HG02885 (cell line): ENCODE results near the gene CXCL1.

Source experiments
- ATAC-seq: cut with Tn5 transposase; IDR thresholded peaks from one replicate; pipeline ENCODE4 v1.9.1; 2021; ENCODE audit warnings: mild to moderate bottlenecking; ENCODE audit not compliant: unreplicated experiment, poor library complexity

CXCL1 gene

GRCh38 chr4:73869130-73870055 lies at the start of gene CXCL1:
TSS of gene CXCL1 (plus strand) at chr4:73869393. CDS start at chr4:73869471, 78 bp downstream.
- no peak for ATAC-seq

GRCh38 chr4:73821325-73821724 lies 47.9 kb upstream of the CXCL1 start:
- no peak for ATAC-seq

- no peak for ATAC-seq
Observed at GRCh38 chr4:73822389-73822788, 46.8 kb upstream of the CXCL1 start.

GRCh38 chr4:73822812-73823504 lies 46.2 kb upstream of the CXCL1 start:
- ATAC-seq: no peak

GRCh38 chr4:73823760-73824159 lies 45.4 kb upstream of the CXCL1 start:
- no peak for ATAC-seq

- ATAC-seq: no peak
Observed at GRCh38 chr4:73828956-73829355, 40.2 kb upstream of the CXCL1 start.

- ATAC-seq: no peak
Observed at GRCh38 chr4:73831569-73831968, 37.6 kb upstream of the CXCL1 start.

- no peak for ATAC-seq
Observed at GRCh38 chr4:73832651-73833237, 36.4 kb upstream of the CXCL1 start.

- no peak for ATAC-seq
Observed at GRCh38 chr4:73836373-73837279, 32.6 kb upstream of the CXCL1 start, which contains the start of gene CXCL6. TSS of gene CXCL6 (plus strand) at chr4:73836678. CDS start at chr4:73836751, 73 bp downstream.

- no peak for ATAC-seq
Observed at GRCh38 chr4:73839071-73839470, 30.1 kb upstream of the CXCL1 start.

- no peak for ATAC-seq
Observed at GRCh38 chr4:73839715-73840114, 29.5 kb upstream of the CXCL1 start.

- ATAC-seq: no peak
Observed at GRCh38 chr4:73841243-73841925, 27.8 kb upstream of the CXCL1 start.

GRCh38 chr4:73842696-73843095 lies 26.5 kb upstream of the CXCL1 start:
- ATAC-seq: no peak

GRCh38 chr4:73843369-73843768 lies 25.8 kb upstream of the CXCL1 start:
- no peak for ATAC-seq

- no peak for ATAC-seq
Observed at GRCh38 chr4:73844345-73844744, 24.8 kb upstream of the CXCL1 start.

- ATAC-seq: no peak
Observed at GRCh38 chr4:73844806-73845205, 24.4 kb upstream of the CXCL1 start.

GRCh38 chr4:73847526-73848182 lies 21.5 kb upstream of the CXCL1 start:
- no peak for ATAC-seq

- ATAC-seq: no peak
Observed at GRCh38 chr4:73848183-73848777, 20.9 kb upstream of the CXCL1 start.
